Subcutaneous abdominal adipose tissue (tissue), 5 donors: Measurements from ENCODE around the gene FAM83F.
"Not testable (repeated sequence)": the region's sequence is repeated elsewhere in the genome, so short reads cannot be mapped to it uniquely, and the experiment has no call there.

ENCODE experiments used
- H3K27ac ChIP-seq: one replicate; pipeline ENCODE4 v1.7.0; 2013; ENCODE audit warnings: low read depth, mild to moderate bottlenecking, inconsistent platforms, low read length, moderate library complexity
- H3K27me3 ChIP-seq, 5 donors: one replicate each; pipeline ENCODE4 v1.7.0; 2013; ENCODE audit warnings: low read length in 5 of 5, inconsistent platforms in 1 of 5; ENCODE audit not compliant: control insufficient read depth in 5 of 5, insufficient read depth in 4 of 5
- H3K36me3 ChIP-seq, 5 donors: one replicate each; pipeline ENCODE4 v1.7.0; 2013; ENCODE audit warnings: low read length in 5 of 5; ENCODE audit not compliant: control insufficient read depth in 5 of 5, insufficient read depth in 5 of 5
- H3K4me1 ChIP-seq, 5 donors: one replicate each; pipeline ENCODE4 v1.7.0; 2013; ENCODE audit warnings: low read length in 5 of 5, mild to moderate bottlenecking in 3 of 5, moderate library complexity in 1 of 5; ENCODE audit not compliant: control insufficient read depth in 5 of 5, insufficient read depth in 5 of 5
- H3K4me3 ChIP-seq, 5 donors: one replicate each; pipeline ENCODE4 v1.7.0; 2013; ENCODE audit warnings: low read length in 5 of 5, low read depth in 1 of 5
- H3K9ac ChIP-seq, 5 donors: one replicate each; pipeline ENCODE4 v1.7.0; 2013; ENCODE audit warnings: low read length in 5 of 5, mild to moderate bottlenecking in 4 of 5, moderate library complexity in 3 of 5
- H3K9me3 ChIP-seq, 5 donors: one replicate each; pipeline ENCODE4 v1.7.0; 2013; ENCODE audit warnings: low read length in 5 of 5; ENCODE audit not compliant: control insufficient read depth in 5 of 5
- donor health status: healthy.
- donor health status: healthy.
- donor health status: healthy.
- donor health status: healthy.
- donor health status: healthy.

FAM83F gene

DNA sequence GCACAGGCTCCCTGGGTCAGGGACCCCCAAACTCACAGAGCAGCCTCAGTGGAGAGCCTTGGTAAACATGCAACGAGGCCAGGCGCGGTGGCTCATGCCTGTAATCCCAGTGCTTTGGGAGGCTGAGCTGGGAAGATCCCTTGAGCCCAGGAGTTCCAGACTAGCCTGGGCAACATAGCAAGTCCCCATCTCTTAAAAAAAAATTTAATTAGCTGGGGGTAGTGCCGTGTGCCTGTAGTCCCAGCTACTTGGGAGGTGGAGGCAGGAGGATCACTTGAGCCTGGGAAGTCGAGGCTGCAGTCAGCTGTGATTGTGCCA, 30.3 kb downstream of the FAM83F start:
- not testable (repeated sequence) for H3K27ac ChIP-seq, H3K4me3 ChIP-seq, H3K9ac ChIP-seq, H3K27me3 ChIP-seq, H3K36me3 ChIP-seq, H3K9me3 ChIP-seq
- H3K4me1 ChIP-seq = peaks cover 3 to 23% (median 18%) of the 10 kb centered on the region in 5 donors

DNA sequence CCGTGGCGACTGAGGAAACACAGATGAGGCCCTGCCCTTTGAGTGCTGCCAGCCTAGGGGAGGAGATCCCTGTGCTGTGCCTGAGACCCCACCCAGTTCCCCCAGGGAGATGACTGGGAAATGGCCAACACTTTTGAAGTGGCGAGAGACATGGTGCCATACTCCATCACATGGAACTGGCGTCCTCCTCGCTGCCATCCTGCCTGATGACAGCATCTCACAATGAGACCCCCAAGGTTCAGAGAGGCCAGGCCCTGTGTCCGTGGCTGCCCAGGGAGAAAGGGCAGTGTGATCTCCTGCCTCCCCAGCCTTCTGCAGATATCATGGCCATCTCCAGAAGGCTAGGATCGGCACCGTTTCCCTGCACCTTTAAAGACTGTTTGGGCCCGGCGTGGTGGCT, 31.1 kb downstream of the FAM83F start:
- peaks cover 3 to 23% (median 18%) of the 10 kb centered on the region in 5 donors for H3K4me1 ChIP-seq

DNA sequence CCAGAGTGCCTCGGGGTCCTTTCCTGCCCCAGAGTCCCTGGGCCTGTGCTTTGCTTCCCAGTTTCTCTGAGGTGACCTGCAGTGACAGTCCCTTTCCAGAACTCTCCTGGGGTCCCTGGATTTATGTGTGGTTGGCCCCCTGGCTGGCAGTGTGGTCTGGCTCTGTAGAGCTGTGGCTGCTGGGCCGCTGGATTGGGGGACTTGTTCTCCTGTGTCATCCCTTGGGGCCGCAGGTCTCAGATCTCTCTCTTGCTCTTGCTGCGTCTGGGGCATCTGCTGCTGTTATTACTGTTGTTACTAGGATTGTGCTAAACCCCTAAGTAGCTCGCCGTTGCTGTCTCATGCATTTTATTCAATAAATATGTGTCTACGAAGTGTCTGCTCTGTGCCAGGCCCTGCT, 31.9 kb downstream of the FAM83F start:
- H3K4me1 ChIP-seq = peaks cover 7 to 28% (median 23%) of the 10 kb centered on the region in 5 donors
- H3K4me3 ChIP-seq = no peak overlapping the region
- no peak overlapping the region for H3K9ac ChIP-seq
- peaks cover 0 to 3% (median 0%) of the 10 kb centered on the region in 5 donors for H3K36me3 ChIP-seq
- H3K27me3 ChIP-seq = no peaks in the 10 kb centered on the region
- no peak overlapping the region for H3K27ac ChIP-seq
- no peaks in the 10 kb centered on the region for H3K9me3 ChIP-seq

More for the DNA sequence above, 31.1 kb downstream of the FAM83F start:
- H3K36me3 ChIP-seq = peaks cover 0 to 3% (median 0%) of the 10 kb centered on the region in 5 donors
- no peaks in the 10 kb centered on the region for H3K27me3 ChIP-seq
- H3K9me3 ChIP-seq = no peaks in the 10 kb centered on the region
- H3K27ac ChIP-seq = no peak overlapping the region
- H3K9ac ChIP-seq = no peak overlapping the region
- no peak overlapping the region for H3K4me3 ChIP-seq

DNA sequence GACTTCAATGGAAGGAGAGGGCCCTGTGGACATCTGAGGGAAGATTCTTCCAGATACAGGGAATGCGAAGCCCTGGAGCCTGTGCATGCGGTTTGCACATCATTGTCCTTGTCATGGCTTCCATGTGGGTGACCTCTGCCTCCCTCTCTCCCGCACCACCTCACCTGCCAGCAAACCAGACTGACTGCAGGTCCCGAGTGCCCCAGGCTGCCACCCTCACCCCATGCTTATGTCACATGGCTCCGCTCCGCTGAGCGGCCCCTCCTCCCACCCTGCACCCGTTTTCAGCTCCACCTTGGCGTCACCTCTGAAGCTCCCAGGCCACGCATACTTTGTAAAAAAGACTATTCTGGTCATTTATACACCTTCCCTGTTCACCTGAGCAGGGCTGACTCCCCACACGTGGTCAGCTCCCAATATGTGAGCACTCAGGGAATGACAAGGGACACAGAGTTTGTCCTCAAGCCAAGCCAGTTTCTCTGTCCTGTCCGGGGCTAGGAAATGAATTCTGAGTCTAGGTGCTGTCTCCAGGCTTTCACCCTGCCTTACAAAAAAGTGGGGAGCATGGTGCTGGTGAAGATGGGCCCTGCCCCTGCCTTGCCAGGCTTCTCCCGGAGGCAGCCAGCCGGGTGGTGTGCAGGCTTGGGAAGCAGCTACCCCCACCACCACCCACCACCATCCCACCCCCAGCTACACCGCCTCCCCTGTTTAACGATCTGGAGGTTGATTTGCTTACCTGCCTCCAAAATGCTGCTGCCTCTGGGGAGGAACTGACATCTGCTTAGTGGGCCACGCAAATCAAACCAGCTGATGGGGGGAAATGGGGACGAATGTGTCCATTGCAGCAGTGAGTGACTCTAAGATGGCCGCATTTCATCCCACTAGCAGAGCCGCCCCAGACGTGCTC, 32.7 kb downstream of the FAM83F start:
- Histone ChIP-seq H3K27me3 (no peaks in the 10 kb centered on the region), H3K27ac (no peak overlapping the region), H3K4me1 (peaks cover 9 to 33% (median 29%) of the 10 kb centered on the region in 5 donors), H3K4me3 (no peak overlapping the region), H3K9ac (no peak overlapping the region), H3K9me3 (no peaks in the 10 kb centered on the region), H3K36me3 (no peaks in the 10 kb centered on the region)

DNA sequence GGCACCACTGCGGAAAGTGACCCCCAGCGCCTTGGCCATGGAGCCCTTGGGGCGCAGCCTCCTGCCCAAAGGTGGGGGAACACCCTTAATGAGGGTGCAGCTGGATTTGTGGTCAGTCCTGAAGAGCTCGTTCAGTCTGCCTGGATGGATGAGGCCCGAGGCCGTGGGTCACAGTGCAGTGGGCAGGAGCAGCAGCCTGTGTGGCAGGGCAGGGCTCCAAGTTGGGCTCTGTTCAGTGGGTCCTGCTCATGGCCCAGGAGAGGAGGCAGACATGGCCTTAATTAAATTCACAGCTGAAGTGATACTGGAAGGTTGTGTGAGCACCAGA, 33.3 kb downstream of the FAM83F start:
- Histone ChIP-seq H3K27me3 (no peaks in the 10 kb centered on the region), H3K4me1 (peaks cover 9 to 27% (median 22%) of the 10 kb centered on the region in 5 donors), H3K9ac (no peak overlapping the region)

DNA sequence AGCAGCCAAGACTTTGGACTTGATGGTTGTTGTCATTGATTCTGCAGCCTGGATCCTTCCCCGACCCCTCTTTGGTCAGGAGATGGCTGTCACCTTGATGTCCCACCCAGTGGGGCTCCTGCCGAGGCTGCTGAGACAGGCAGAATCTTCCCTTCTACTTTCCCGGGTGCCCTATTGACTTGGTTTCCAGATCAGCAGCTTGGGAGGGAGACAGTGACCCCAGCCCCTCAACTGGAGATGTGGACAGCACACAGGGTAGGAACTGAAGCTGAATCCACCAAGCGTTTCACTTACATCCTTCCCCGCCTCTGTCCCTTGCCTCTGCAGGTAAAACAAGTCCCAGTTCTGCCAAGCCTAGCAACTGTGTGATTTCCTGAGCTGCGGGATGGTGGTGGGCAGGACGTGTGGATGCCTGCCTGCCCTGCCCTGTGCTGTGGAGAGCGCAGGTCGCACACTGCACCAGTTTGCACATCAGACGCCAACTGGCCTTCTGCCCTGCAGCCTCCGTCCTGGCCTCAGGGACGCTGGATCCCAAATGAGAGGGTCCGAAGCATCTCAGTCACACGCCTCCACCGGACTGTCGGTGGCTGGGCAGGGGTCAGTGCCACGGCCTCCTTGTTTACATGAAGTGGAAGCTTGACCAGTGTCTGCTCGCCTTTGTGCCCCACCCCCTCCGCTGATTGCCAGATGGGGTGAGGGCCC, 34.6 kb downstream of the FAM83F start:
- no peak overlapping the region for H3K4me3 ChIP-seq
- H3K36me3 ChIP-seq = no peaks in the 10 kb centered on the region
- H3K4me1 ChIP-seq = peaks cover 7 to 20% (median 17%) of the 10 kb centered on the region in 5 donors
- H3K9me3 ChIP-seq = no peaks in the 10 kb centered on the region
- H3K27me3 ChIP-seq = no peaks in the 10 kb centered on the region
- no peak overlapping the region for H3K27ac ChIP-seq
- no peak overlapping the region for H3K9ac ChIP-seq

More for the DNA sequence above, 33.3 kb downstream of the FAM83F start:
- Histone ChIP-seq H3K36me3 (no peaks in the 10 kb centered on the region), H3K27ac (no peak overlapping the region), H3K4me3 (no peak overlapping the region), H3K9me3 (no peaks in the 10 kb centered on the region)

- Histone ChIP-seq H3K27ac (no peak overlapping the region), H3K27me3 (no peaks in the 10 kb centered on the region), H3K36me3 (no peaks in the 10 kb centered on the region), H3K9ac (no peak overlapping the region), H3K4me1 (peaks cover 6 to 14% (median 11%) of the 10 kb centered on the region in 5 donors), H3K9me3 (no peaks in the 10 kb centered on the region), H3K4me3 (no peak overlapping the region)
Measured at GRCh38 chr22:40030026-40030757, 35.4 kb downstream of the FAM83F start.

DNA sequence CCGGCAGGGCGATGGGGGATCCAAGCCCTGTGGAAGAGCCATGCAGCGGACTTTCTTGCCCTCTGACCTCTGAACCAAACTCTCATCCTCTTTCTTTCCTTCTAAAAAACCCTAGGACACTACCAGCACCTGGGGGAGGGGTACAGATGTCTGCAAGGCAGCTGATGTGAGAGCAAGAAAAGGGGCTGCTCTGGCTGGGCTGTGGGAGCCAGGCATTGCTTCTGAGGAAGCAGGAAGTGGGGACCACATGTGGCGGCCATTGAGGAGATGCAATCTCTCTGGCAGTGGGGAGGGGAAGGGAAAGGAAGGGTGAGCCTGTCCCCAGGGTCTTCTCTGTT, 36.0 kb downstream of the FAM83F start:
- Histone ChIP-seq H3K4me1 (peaks cover 6 to 14% (median 11%) of the 10 kb centered on the region in 5 donors), H3K4me3 (no peak overlapping the region), H3K9ac (no peak overlapping the region), H3K36me3 (no peaks in the 10 kb centered on the region), H3K27ac (no peak overlapping the region), H3K27me3 (no peaks in the 10 kb centered on the region), H3K9me3 (no peaks in the 10 kb centered on the region)

- Histone ChIP-seq H3K9me3 (no peaks in the 10 kb centered on the region), H3K4me1 (peaks cover 6 to 15% (median 14%) of the 10 kb centered on the region in 5 donors), H3K36me3 (no peaks in the 10 kb centered on the region), H3K4me3 (no peak overlapping the region), H3K9ac (no peak overlapping the region), H3K27ac (no peak overlapping the region), H3K27me3 (no peaks in the 10 kb centered on the region)
Measured at GRCh38 chr22:40031766-40032470, 37.2 kb downstream of the FAM83F start.
